ENCODE measurements around the gene RNF130. TPM values are rescaled to one million over a fixed set of nuclear protein-coding genes. Genes with fewer than 3 reads are reported as not detected.
A peak's percentile ranks its signal among the peaks of the same experiment; 100 is the strongest.

RNF130 gene
- total and polyA plus RNA-seq, 2 donors from 2014 or later = 73.9 to 88.1 TPM

- intact Hi-C loops (cut with DNase I) = no loop called here
- Histone ChIP-seq H3K36me3 (ENCODE audit: control insufficient read depth in 2 of 3, insufficient read depth in 3 of 3, low read length in 3 of 3) (no peaks in the 10 kb centered on the region), H3K4me3 (ENCODE audit: low read length in 3 of 3) (no peak overlapping the region), H3K4me1 (ENCODE audit: control insufficient read depth in 2 of 3, insufficient read depth in 2 of 3, low read depth in 1 of 3, low read length in 3 of 3) (no peaks in the 10 kb centered on the region), H3K9me3 (ENCODE audit: control insufficient read depth in 2 of 3, insufficient read depth in 1 of 3, low read length in 3 of 3) (no peaks in the 10 kb centered on the region), H3K27ac (ENCODE audit: low read depth in 2 of 2, low read length in 2 of 2) (no peak overlapping the region), H3K27me3 (ENCODE audit: control insufficient read depth, insufficient read depth, low read length) (no peaks in the 10 kb centered on the region), H3K9ac (ENCODE audit: low read length in 3 of 3) (no peak overlapping the region)
- DNase-seq = peak in 2 of 5 donors; percentile 27 to 40
- TF ChIP-seq CTCF (IDR thresholded peaks at IDR 0.05; ENCODE audit: borderline replicate concordance, extremely low read depth, insufficient read depth) = no peak
- FAIRE-seq = no peak
Observed at GRCh38 chr5:180111273-180112002, 39.9 kb upstream of the RNF130 start.

- Histone ChIP-seq H3K4me3 (ENCODE audit: low read length in 3 of 3) (no peak overlapping the region), H3K27ac (ENCODE audit: low read depth in 2 of 2, low read length in 2 of 2) (no peak overlapping the region), H3K4me1 (ENCODE audit: control insufficient read depth in 2 of 3, insufficient read depth in 2 of 3, low read depth in 1 of 3, low read length in 3 of 3) (no peaks in the 10 kb centered on the region), H3K9ac (ENCODE audit: low read length in 3 of 3) (no peak overlapping the region), H3K27me3 (ENCODE audit: control insufficient read depth, insufficient read depth, low read length) (no peaks in the 10 kb centered on the region), H3K9me3 (ENCODE audit: control insufficient read depth in 2 of 3, insufficient read depth in 1 of 3, low read length in 3 of 3) (no peaks in the 10 kb centered on the region), H3K36me3 (ENCODE audit: control insufficient read depth in 2 of 3, insufficient read depth in 3 of 3, low read length in 3 of 3) (no peaks in the 10 kb centered on the region)
- no peak for FAIRE-seq
- DNase-seq = no peak
- TF ChIP-seq CTCF (IDR thresholded peaks at IDR 0.05; ENCODE audit: borderline replicate concordance, extremely low read depth, insufficient read depth) = no peak
- intact Hi-C loops (cut with DNase I) = no loop called here
Observed at GRCh38 chr5:180109920-180110319, 38.4 kb upstream of the RNF130 start.

GRCh38 chr5:180107005-180107404 lies 35.4 kb upstream of the RNF130 start:
- TF ChIP-seq CTCF (IDR thresholded peaks at IDR 0.05; ENCODE audit: borderline replicate concordance, extremely low read depth, insufficient read depth) = no peak
- no peaks in the 10 kb centered on the region for H3K36me3 ChIP-seq (ENCODE audit: control insufficient read depth in 2 of 3, insufficient read depth in 3 of 3, low read length in 3 of 3)
- H3K9ac ChIP-seq (ENCODE audit: low read length in 3 of 3) = no peak overlapping the region
- no peak for DNase-seq
- H3K4me1 ChIP-seq (ENCODE audit: control insufficient read depth in 2 of 3, insufficient read depth in 2 of 3, low read depth in 1 of 3, low read length in 3 of 3) = no peaks in the 10 kb centered on the region
- intact Hi-C loops (cut with DNase I) = no loop called here
- no peak for FAIRE-seq
- H3K27ac ChIP-seq (ENCODE audit: low read depth in 2 of 2, low read length in 2 of 2) = no peak overlapping the region
- H3K9me3 ChIP-seq (ENCODE audit: control insufficient read depth in 2 of 3, insufficient read depth in 1 of 3, low read length in 3 of 3) = no peaks in the 10 kb centered on the region
- H3K4me3 ChIP-seq (ENCODE audit: low read length in 3 of 3) = no peak overlapping the region
- no peaks in the 10 kb centered on the region for H3K27me3 ChIP-seq (ENCODE audit: control insufficient read depth, insufficient read depth, low read length)
